LNCAP (cell line): Measurements from ENCODE around the gene CYLD.

Experiments used
- TF ChIP-seq, protein P1 (sequence below): fragments of 450-650 bp; IDR thresholded peaks from 2 replicates; pipeline ENCODE4 v1.5.1; 2017; ENCODE audit warnings: mild to moderate bottlenecking

CYLD gene

GRCh38 chr16:50809561-50809960 is 67.7 kb downstream of the CYLD start:
- TF ChIP-seq, protein P1, sequence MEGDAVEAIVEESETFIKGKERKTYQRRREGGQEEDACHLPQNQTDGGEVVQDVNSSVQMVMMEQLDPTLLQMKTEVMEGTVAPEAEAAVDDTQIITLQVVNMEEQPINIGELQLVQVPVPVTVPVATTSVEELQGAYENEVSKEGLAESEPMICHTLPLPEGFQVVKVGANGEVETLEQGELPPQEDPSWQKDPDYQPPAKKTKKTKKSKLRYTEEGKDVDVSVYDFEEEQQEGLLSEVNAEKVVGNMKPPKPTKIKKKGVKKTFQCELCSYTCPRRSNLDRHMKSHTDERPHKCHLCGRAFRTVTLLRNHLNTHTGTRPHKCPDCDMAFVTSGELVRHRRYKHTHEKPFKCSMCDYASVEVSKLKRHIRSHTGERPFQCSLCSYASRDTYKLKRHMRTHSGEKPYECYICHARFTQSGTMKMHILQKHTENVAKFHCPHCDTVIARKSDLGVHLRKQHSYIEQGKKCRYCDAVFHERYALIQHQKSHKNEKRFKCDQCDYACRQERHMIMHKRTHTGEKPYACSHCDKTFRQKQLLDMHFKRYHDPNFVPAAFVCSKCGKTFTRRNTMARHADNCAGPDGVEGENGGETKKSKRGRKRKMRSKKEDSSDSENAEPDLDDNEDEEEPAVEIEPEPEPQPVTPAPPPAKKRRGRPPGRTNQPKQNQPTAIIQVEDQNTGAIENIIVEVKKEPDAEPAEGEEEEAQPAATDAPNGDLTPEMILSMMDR: no peak

DNA sequence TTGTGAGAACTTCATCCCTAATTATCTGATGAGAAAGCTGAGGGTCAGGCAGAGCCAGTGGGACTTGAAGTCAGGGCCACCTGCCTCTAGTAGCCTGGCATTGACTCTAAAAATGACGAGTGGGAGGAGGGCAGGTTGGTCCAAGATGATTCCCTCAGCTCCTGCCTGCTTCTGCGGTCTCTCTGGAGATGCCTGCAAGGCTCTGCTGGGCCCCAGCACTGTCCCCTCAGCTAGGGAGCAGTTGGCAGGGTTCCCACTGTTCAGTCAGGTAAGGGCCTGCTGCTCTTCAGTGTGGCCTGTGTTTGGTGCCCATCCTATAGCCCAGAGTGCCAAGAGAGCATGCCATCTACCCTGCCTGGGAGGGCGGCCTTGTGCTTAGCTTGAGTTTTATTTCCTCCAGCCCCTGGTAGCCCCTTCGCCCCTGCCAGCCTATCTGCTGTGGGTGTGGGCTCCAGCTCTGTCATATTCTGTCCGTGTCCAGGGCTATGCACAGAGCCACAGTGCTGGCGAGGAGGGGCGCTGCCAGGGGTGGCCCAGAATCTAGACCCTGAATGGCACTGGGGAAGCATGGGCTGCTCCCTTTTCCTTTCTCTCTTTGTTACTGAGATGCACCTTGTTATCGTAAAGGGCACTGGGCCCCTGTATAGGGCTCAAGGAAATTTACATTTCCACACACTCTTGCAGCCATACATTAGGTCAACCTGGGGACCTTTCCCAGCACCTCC is 68.5 kb downstream of the CYLD start:
- TF ChIP-seq, protein P1: no peak

- TF ChIP-seq, protein P1: no peak
Measured at GRCh38 chr16:50812046-50812445, 70.2 kb downstream of the CYLD start.

DNA sequence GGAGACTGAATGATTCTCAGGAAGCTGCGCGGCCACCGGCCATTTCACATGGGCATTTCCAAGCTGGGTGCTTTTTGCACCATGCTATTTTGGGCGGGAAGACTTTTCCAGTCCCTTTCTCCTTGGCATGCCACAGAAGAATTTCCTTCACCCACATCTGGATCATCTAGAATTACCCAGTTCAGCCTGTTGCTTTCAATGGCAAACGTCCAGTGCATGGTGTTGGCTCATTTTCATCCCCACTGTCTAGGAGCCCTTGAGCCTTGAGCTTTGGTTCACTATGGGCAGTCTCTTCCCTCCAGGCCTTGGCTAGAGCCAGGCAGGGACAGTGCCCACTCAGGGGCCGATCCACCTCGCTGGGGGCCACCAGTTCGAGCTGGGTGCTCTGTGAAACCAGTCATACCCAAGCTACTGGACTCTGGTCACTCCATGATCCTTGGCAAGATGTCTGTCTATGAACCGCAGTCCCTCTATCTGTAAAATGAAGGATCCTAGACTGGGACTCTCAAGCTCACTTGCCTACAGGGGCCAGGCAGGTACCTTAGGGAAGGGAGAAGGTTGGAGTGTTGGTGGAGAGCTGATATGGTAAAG is 71.1 kb downstream of the CYLD start:
- TF ChIP-seq, protein P1: no peak

DNA sequence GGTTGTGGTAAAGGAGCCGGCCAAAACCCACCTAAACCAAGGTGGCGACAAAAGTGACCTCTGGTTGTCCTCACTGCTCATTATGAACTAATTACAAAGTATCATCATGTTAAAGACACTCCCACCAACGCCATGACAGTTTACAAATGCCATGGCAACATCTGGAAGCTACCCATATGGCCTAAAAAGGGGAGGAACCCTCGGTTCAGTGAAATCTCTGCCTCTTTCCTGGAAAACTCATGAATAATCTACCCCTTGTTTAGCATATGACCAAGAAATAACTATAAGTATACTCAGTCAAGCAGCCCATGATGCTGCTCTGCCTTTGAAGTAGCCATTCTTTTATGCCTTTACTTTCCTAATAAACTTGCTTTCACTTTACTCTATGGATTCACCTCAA is 72.2 kb downstream of the CYLD start:
- TF ChIP-seq, protein P1: no peak

DNA sequence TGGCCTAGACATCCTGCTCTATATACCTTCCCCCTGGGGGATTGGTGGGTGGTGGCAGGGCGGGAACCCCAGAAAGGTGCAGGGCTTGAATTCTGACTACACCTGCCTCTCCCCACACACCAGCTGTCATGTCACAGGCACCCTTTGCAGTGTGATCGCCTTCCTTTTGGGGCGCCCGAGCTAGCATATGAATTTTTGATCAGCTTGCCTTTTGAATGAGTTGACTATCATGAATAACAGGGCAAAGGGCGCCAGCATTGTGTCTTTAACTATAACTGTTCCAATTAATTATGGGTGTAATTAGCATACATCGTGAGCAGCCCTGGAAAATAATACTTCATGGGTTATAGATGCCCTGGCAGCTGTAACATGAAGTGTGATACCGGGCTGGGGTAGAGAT is 72.7 kb downstream of the CYLD start:
- TF ChIP-seq, protein P1: no peak

DNA sequence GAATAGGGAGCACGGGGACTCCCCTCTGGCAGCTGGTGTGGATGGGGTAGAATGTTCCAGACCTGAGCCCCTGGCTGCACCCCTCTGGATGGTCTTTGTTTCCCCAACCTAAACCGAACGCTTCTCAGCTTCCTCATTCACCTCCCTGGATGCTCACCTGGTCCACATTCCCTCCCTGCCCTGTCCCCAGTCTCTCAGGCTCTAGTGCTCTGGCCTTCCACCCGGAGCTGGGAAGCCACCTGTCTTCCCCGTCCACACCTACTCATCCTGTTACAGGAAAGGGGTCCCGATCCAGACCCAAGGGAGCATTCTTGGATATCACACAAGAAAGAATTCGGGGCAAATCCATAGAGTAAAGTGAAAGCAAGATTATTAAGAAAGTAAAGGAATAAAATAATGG is 73.5 kb downstream of the CYLD start:
- TF ChIP-seq, protein P1: no peak
